Right lobe of liver (tissue), 4 donors: ENCODE measurements around the gene RAPGEF2.

Source experiments
- CTCF ChIP-seq, 4 donors: fragments of 200-600 bp in 3 of 4; fragments of 450-650 bp in 1 of 4; IDR thresholded peaks; one replicate each; pipeline versions ENCODE4 v1.5.1 to v1.8.0; 2016 to 2022; ENCODE audit warnings: antibody characterized with exemption in 4 of 4, mild to moderate bottlenecking in 2 of 4
- POLR2A ChIP-seq: fragments of 450-650 bp; IDR thresholded peaks from one replicate; pipeline ENCODE4 v1.6.1; 2017; ENCODE audit warnings: antibody characterized with exemption, mild to moderate bottlenecking
- donor health status: DM: no; HTN: no; CAD: no.
- donor health status: DM: no; HTN: no; CAD: no.
- donor health status: DM: no; HTN: yes; CAD: no.

- TF ChIP-seq CTCF (IDR thresholded peaks at IDR 0.05) = no peak
- TF ChIP-seq POLR2A = no peak
Observed at GRCh38 chr4:159240687-159241086, 137.8 kb downstream of the RAPGEF2 start.
